Activated T-cell treated with anti-CD3 and anti-CD28 coated beads, Interleukin-2, amount 50 U/mL, for 24 hours (primary cell): ENCODE results near the gene ZDHHC3.

Experiments
- DNase-seq: peaks from one replicate; pipeline ENCODE4 v3.0.0-alpha.2; 2020
- H3K27ac Mint-ChIP-seq: 2 replicates; pipeline ENCODE4 v1.8.0; 2020; ENCODE audit warnings: mild to moderate bottlenecking, mixed read lengths
- H3K27me3 Mint-ChIP-seq: 2 replicates; pipeline ENCODE4 v1.8.0; 2020; ENCODE audit warnings: mixed read lengths
- H3K36me3 Mint-ChIP-seq: 2 replicates; pipeline ENCODE4 v1.8.0; 2020; ENCODE audit warnings: low read depth, mixed read lengths
- H3K4me1 Mint-ChIP-seq: 2 replicates; pipeline ENCODE4 v1.8.0; 2020; ENCODE audit warnings: low read depth, mixed read lengths
- H3K4me3 Mint-ChIP-seq: 2 replicates; pipeline ENCODE4 v1.8.0; 2020; ENCODE audit warnings: mild to moderate bottlenecking, moderate library complexity, mixed read lengths
- H3K9me3 Mint-ChIP-seq: 2 replicates; pipeline ENCODE4 v1.8.0; 2020; ENCODE audit warnings: mixed read lengths

ZDHHC3 gene

GRCh38 chr3:44890852-44891251, 85.1 kb downstream of the ZDHHC3 start:
- Mint-ChIP-seq H3K4me3 (no peak overlapping the region), H3K9me3 (no peaks in the 10 kb centered on the region)

GRCh38 chr3:44890258-44890657, 85.7 kb downstream of the ZDHHC3 start:
- Mint-ChIP-seq H3K4me1 (no peaks in the 10 kb centered on the region), H3K4me3 (no peak overlapping the region), H3K27ac (no peak overlapping the region), H3K9me3 (no peaks in the 10 kb centered on the region), H3K36me3 (no peaks in the 10 kb centered on the region), H3K27me3 (peaks cover 12% of the 10 kb centered on the region)
- DNase-seq: no peak

More at GRCh38 chr3:44890852-44891251, 85.1 kb downstream of the ZDHHC3 start:
- Mint-ChIP-seq H3K27me3 (peaks cover 8% of the 10 kb centered on the region), H3K27ac (no peak overlapping the region), H3K4me1 (no peaks in the 10 kb centered on the region), H3K36me3 (no peaks in the 10 kb centered on the region)
- DNase-seq: no peak

- no peak for DNase-seq
- H3K27me3 Mint-ChIP-seq: peaks cover 22% of the 10 kb centered on the region
- no peaks in the 10 kb centered on the region for H3K9me3 Mint-ChIP-seq
- no peak overlapping the region for H3K27ac Mint-ChIP-seq
- no peak overlapping the region for H3K4me3 Mint-ChIP-seq
- no peaks in the 10 kb centered on the region for H3K4me1 Mint-ChIP-seq
- H3K36me3 Mint-ChIP-seq: no peaks in the 10 kb centered on the region
Observed at GRCh38 chr3:44887101-44887500, 88.9 kb downstream of the ZDHHC3 start.

- Mint-ChIP-seq H3K36me3 (no peaks in the 10 kb centered on the region), H3K4me1 (no peaks in the 10 kb centered on the region), H3K27ac (no peak overlapping the region), H3K9me3 (no peaks in the 10 kb centered on the region), H3K4me3 (no peak overlapping the region), H3K27me3 (peaks cover 22% of the 10 kb centered on the region)
- DNase-seq: no peak
Observed at GRCh38 chr3:44886561-44886960, 89.4 kb downstream of the ZDHHC3 start.

GRCh38 chr3:44885618-44886017, 90.4 kb downstream of the ZDHHC3 start:
- H3K9me3 Mint-ChIP-seq: no peaks in the 10 kb centered on the region
- no peak overlapping the region for H3K27ac Mint-ChIP-seq
- peaks cover 22% of the 10 kb centered on the region for H3K27me3 Mint-ChIP-seq
- no peak overlapping the region for H3K4me3 Mint-ChIP-seq
- H3K36me3 Mint-ChIP-seq: no peaks in the 10 kb centered on the region
- no peaks in the 10 kb centered on the region for H3K4me1 Mint-ChIP-seq
- DNase-seq: no peak

GRCh38 chr3:44883999-44884431, 92.0 kb downstream of the ZDHHC3 start:
- no peak overlapping the region for H3K27ac Mint-ChIP-seq
- H3K27me3 Mint-ChIP-seq: peaks cover 22% of the 10 kb centered on the region
- no peaks in the 10 kb centered on the region for H3K4me1 Mint-ChIP-seq
- H3K9me3 Mint-ChIP-seq: no peaks in the 10 kb centered on the region
- no peaks in the 10 kb centered on the region for H3K36me3 Mint-ChIP-seq
- H3K4me3 Mint-ChIP-seq: no peak overlapping the region
- no peak for DNase-seq

- no peaks in the 10 kb centered on the region for H3K36me3 Mint-ChIP-seq
- H3K4me1 Mint-ChIP-seq: no peaks in the 10 kb centered on the region
- no peak overlapping the region for H3K4me3 Mint-ChIP-seq
- no peak for DNase-seq
- H3K27me3 Mint-ChIP-seq: peaks cover 22% of the 10 kb centered on the region
- H3K9me3 Mint-ChIP-seq: no peaks in the 10 kb centered on the region
- H3K27ac Mint-ChIP-seq: no peak overlapping the region
Observed at GRCh38 chr3:44883213-44883955, 92.6 kb downstream of the ZDHHC3 start.

- Mint-ChIP-seq H3K27ac (no peak overlapping the region), H3K36me3 (no peaks in the 10 kb centered on the region), H3K4me3 (no peak overlapping the region), H3K4me1 (no peaks in the 10 kb centered on the region), H3K27me3 (peaks cover 13% of the 10 kb centered on the region), H3K9me3 (no peaks in the 10 kb centered on the region)
- DNase-seq: no peak
Observed at GRCh38 chr3:44880284-44880683, 95.7 kb downstream of the ZDHHC3 start.

- no peak for DNase-seq
- H3K4me1 Mint-ChIP-seq: no peaks in the 10 kb centered on the region
- no peak overlapping the region for H3K4me3 Mint-ChIP-seq
- no peak overlapping the region for H3K27ac Mint-ChIP-seq
- H3K27me3 Mint-ChIP-seq: peaks cover 4% of the 10 kb centered on the region
- no peaks in the 10 kb centered on the region for H3K9me3 Mint-ChIP-seq
- H3K36me3 Mint-ChIP-seq: no peaks in the 10 kb centered on the region
Observed at GRCh38 chr3:44877333-44877732, 98.6 kb downstream of the ZDHHC3 start.

GRCh38 chr3:44875596-44875995, 100.4 kb downstream of the ZDHHC3 start:
- Mint-ChIP-seq H3K27me3 (peaks cover 3% of the 10 kb centered on the region), H3K36me3 (no peaks in the 10 kb centered on the region), H3K27ac (no peak overlapping the region), H3K4me3 (no peak overlapping the region), H3K4me1 (no peaks in the 10 kb centered on the region), H3K9me3 (no peaks in the 10 kb centered on the region)
- DNase-seq: no peak
